Heart right ventricle (tissue), 16 donors: ENCODE data around the gene ENOX1. TPM values are rescaled to one million over a fixed set of nuclear protein-coding genes. Genes with fewer than 3 reads are reported as not detected.

Experiments
- ATAC-seq, 8 donors: fragments of 200-7000 bp; cut with Tn5 transposase; one replicate each; pipeline ENCODE4 v1.9.1; 2020; ENCODE audit warnings: mild to moderate bottlenecking in 8 of 8, moderate library complexity in 8 of 8, moderate number of reproducible peaks in 1 of 8
- DNase-seq, 2 donors: peaks; one replicate each; pipeline ENCODE4 v3.0.0-alpha.2; 2020
- H3K27ac ChIP-seq, 10 donors: fragments of 200-600 bp; sonication (generic) in 2 of 10; one replicate each; pipeline versions ENCODE4 v1.5.0 to v1.8.0; 2020 to 2022; ENCODE audit warnings: mild to moderate bottlenecking in 3 of 10
- H3K27me3 ChIP-seq, 7 donors: fragments of 200-600 bp; one replicate each; pipeline ENCODE4 v1.8.0; 2021 to 2022; ENCODE audit warnings: mild to moderate bottlenecking in 2 of 7
- H3K36me3 ChIP-seq, 9 donors: fragments of 200-600 bp; sonication (generic) in 1 of 9; one replicate each; pipeline versions ENCODE4 v1.5.0 to v1.8.0; 2020 to 2022; ENCODE audit warnings: mild to moderate bottlenecking in 2 of 9
- H3K4me1 ChIP-seq, 9 donors: fragments of 200-600 bp; sonication (generic) in 1 of 9; one replicate each; pipeline versions ENCODE4 v1.5.0 to v1.8.0; 2020 to 2022; ENCODE audit warnings: mild to moderate bottlenecking in 4 of 9
- H3K4me3 ChIP-seq, 10 donors: fragments of 200-600 bp; sonication (generic) in 2 of 10; one replicate each; pipeline versions ENCODE4 v1.5.0 to v1.8.0; 2020 to 2022; ENCODE audit warnings: mild to moderate bottlenecking in 7 of 10, moderate library complexity in 2 of 10
- H3K9me3 ChIP-seq, 11 donors: fragments of 200-600 bp in 10 of 11; sonication (generic) in 2 of 11; one replicate each; pipeline versions ENCODE4 v1.5.0 to v1.8.0; 2013 to 2022; ENCODE audit warnings: mild to moderate bottlenecking in 2 of 11, control low read depth in 1 of 11, moderate library complexity in 1 of 11
- CTCF ChIP-seq, 9 donors: fragments of 200-600 bp; sonication (generic) in 2 of 9; IDR thresholded peaks; one replicate each; pipeline versions ENCODE4 v1.5.0 to v1.8.0; 2021 to 2022; ENCODE audit warnings: antibody characterized with exemption in 9 of 9, mild to moderate bottlenecking in 5 of 9, moderate library complexity in 1 of 9
- WGBS, 2 donors: extraction: QIAGEN DNeasy Blood & Tissue Kit; methylation state at CpG; one replicate each; pipeline ENCODE4 v1.1.7; 2013; ENCODE audit warnings: inconsistent platforms in 1 of 2; 5-methylcytosine and 5-hydroxymethylcytosine counted together
- intact Hi-C, 10 donors: fragments of 100-400 bp; cut with DNase I; formaldehyde crosslinking; loops; one replicate each; pipeline versions ENCODE4 v1.11.1 to v1.14.2; 2022
- polyA plus RNA-seq, 2 donors: library from polyadenylated mRNA; stranded (reverse); fragments of 200-250 nt; gene quantifications; one replicate each; pipeline ENCODE4 v1.2.3, GENCODE V29; 2013
- total RNA-seq, 10 donors: library from RNA; stranded (reverse); fragmentation: NEBNext Ultra II Directional in 3 of 10; extraction: Animal tissue kit (Norgen Biotek cat#: 25700) in 3 of 10; gene quantifications; one replicate each; pipeline versions ENCODE4 v1.2.1 to v1.2.4, GENCODE V29; 2021 to 2023
- donor health status: Arrhythmogenic right ventricular cardiomyopathy.
- donor health status: ischemic (EF 13 %, LVEDD 7.1; RV severe dilation, severe dysfunction).
- donor health status: healthy with polysubstance abuse.
- donor health status: DM: no; HTN: yes; CAD: no.
- donor health status: DM: no; HTN: no; CAD: no.
- donor health status: ischemic (EF 25% LVEDD 6.9; RV normal size, moderate dysfunction).
- donor health status: ischemic (EF 25% LVEDD 5.7; RV mildly dilated, moderate dysfunction).
- donor health status: healthy.
- donor health status: DM: yes; HTN: yes; CAD: no.
- donor health status: Ischemic cardiomyopathy.
- donor health status: ischemic (EF 35%, LVEDD 5.7; RV mildly dilated, moderate dysfunction).
- donor health status: nonischemic (EF 11% LVEDD 7.7; RV severe dilation, severe dysfunction).
- donor health status: DM: yes; HTN: yes; CAD: no.
- donor health status: PGD.
- donor health status: ischemic (EF 29% LVEDD 5.4; RV normal size, mild dysfunction).
- donor health status: nonischemic (EF 23%, LVEDD 6.1; RV moderate dilation, normal function).

ENOX1 gene
- total and polyA plus RNA-seq, 12 donors: 2.0 to 10.4 (median 7.1) TPM

GRCh38 chr13:43464578-43465264, 322.1 kb downstream of the ENOX1 start:
- H3K9me3 ChIP-seq: no peaks in the 10 kb centered on the region
- H3K27me3 ChIP-seq: no peaks in the 10 kb centered on the region
- DNase-seq: no peak
- H3K4me3 ChIP-seq: no peak overlapping the region
- intact Hi-C loops: no loop called here
- no peak overlapping the region for H3K27ac ChIP-seq
- 79 to 87% methylated on average over 3 of the region's 3 CpGs for WGBS, 2 donors
- no peaks in the 10 kb centered on the region for H3K36me3 ChIP-seq
- no peak for TF ChIP-seq CTCF (IDR thresholded peaks at IDR 0.05)
- no peak for ATAC-seq
- H3K4me1 ChIP-seq: no peaks in the 10 kb centered on the region

GRCh38 chr13:43448605-43449336, 338.0 kb downstream of the ENOX1 start:
- TF ChIP-seq CTCF (IDR thresholded peaks at IDR 0.05): no peak
- Histone ChIP-seq H3K27me3 (no peaks in the 10 kb centered on the region), H3K4me3 (no peak overlapping the region), H3K9me3 (no peaks in the 10 kb centered on the region), H3K4me1 (no peaks in the 10 kb centered on the region), H3K36me3 (no peaks in the 10 kb centered on the region), H3K27ac (no peak overlapping the region)
- DNase-seq (no peak), ATAC-seq (no peak)
- WGBS, 2 donors: 87 to 89% methylated on average over 10 of the region's 10 CpGs
- intact Hi-C loops: no loop called here

GRCh38 chr13:43446126-43446525, 340.6 kb downstream of the ENOX1 start:
- no peak for DNase-seq
- Histone ChIP-seq H3K36me3 (no peaks in the 10 kb centered on the region), H3K4me1 (no peaks in the 10 kb centered on the region), H3K4me3 (no peak overlapping the region), H3K9me3 (no peaks in the 10 kb centered on the region), H3K27me3 (no peaks in the 10 kb centered on the region), H3K27ac (no peak overlapping the region)
- 74 to 81% methylated on average over 1 of the region's 1 CpG for WGBS, 2 donors
- intact Hi-C loops: no loop called here
- TF ChIP-seq CTCF (IDR thresholded peaks at IDR 0.05): no peak
- no peak for ATAC-seq

- intact Hi-C loops: no loop called here
- H3K9me3 ChIP-seq: no peaks in the 10 kb centered on the region
- H3K4me3 ChIP-seq: no peak overlapping the region
- H3K4me1 ChIP-seq: no peaks in the 10 kb centered on the region
- DNase-seq (no peak), ATAC-seq (no peak)
- H3K36me3 ChIP-seq: no peaks in the 10 kb centered on the region
- no peaks in the 10 kb centered on the region for H3K27me3 ChIP-seq
- TF ChIP-seq CTCF (IDR thresholded peaks at IDR 0.05): no peak
- no peak overlapping the region for H3K27ac ChIP-seq
- WGBS, 2 donors: 67 to 71% methylated on average over 2 of the region's 2 CpGs
Observed at GRCh38 chr13:43445668-43446067, 341.1 kb downstream of the ENOX1 start.
